Stimulated activated CD4-positive, alpha-beta T cell treated with anti-CD3 and anti-CD28 coated beads, Interleukin-15, amount 100 ng/mL, for 1 hour (primary cell): ENCODE data around the gene OR4K5.
"Not testable (repeated sequence)": the region's sequence is repeated elsewhere in the genome, so short reads cannot be mapped to it uniquely, and the experiment has no call there.

Source experiments
- DNase-seq, 2 donors: peaks; one replicate each; pipeline ENCODE4 v3.0.0-alpha.2; 2020; ENCODE audit warnings: low read depth in 1 of 2, low spot score in 1 of 2

Gene OR4K5, protein sequence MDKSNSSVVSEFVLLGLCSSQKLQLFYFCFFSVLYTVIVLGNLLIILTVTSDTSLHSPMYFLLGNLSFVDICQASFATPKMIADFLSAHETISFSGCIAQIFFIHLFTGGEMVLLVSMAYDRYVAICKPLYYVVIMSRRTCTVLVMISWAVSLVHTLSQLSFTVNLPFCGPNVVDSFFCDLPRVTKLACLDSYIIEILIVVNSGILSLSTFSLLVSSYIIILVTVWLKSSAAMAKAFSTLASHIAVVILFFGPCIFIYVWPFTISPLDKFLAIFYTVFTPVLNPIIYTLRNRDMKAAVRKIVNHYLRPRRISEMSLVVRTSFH

DNA sequence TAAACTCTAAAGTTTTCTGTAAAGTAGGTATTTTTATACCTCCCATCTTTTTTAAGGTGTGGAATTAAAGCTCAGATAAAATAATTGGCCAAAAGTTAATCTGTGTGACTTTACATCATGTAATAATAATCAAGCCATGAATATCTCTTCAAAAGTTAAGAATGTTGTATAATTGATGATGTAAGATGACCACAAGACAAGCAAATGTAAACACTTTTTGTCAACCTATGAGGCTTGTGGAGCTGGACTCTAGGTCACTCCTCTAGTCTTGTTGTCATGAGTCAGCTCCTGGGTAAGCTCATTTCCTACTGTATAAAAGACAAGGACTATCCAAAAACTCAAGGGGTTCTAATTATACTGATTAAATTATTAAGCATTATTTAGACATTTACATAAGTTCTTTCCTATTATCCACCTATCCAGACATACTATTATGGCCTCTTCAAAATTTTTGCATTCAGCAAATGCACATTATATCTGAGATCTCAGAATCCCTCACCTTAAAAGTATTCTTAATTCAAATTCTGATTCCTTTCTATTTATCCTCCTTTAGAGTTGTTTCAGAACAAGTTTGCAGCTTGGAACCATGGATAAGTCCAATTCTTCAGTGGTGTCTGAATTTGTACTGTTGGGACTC, at the start of gene OR4K5:
Gene OR4K5, plus strand, starts transcription at position 587 of the 637 bp plus-strand sequence. Its CDS starts 0 bp downstream, at position 587.
- no peak for DNase-seq

DNA sequence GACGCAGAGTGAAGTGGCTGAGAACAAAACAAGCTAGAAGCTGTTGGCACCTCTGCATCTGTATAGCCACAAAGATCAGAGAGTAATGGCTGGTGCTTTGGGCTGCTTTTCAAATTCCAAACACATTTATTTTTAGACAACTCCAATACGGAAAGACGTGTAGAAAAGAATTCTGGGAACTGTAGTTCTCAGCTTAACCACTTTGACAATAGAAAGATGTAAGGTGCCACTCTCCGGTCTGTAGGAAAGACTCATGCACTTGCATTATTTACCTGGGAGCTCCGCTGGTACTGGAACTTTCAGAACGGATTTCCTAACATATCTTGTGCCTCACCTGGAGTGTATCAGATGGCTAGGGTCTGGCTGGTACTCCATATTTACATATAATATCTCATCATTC, 47.2 kb upstream of the OR4K5 start:
- no peak for DNase-seq

DNA sequence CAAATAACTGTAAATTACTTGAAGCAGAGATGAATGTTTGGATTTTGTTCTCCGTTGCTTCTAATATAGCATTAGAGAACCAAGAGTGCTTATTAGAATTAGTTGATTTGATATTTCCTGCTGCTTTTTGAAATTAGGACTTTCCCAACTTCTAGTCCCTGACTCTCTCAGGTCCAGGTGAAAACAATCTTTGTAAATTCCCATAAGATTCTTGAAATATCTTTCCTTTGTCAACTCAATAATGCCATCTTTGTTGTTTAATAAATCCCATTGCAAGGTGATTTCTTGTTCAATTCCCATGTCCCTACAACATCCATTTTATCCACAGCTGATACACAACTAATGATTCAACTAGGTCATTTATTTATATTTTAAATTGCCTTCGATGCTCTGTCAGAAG, 45.6 kb upstream of the OR4K5 start, which contains the start of gene OR4K2:
Gene OR4K2, plus strand, starts transcription at position 301 of the 400 bp plus-strand sequence. CDS start 1,126 bp downstream, outside the sequence.
- no peak for DNase-seq

DNA sequence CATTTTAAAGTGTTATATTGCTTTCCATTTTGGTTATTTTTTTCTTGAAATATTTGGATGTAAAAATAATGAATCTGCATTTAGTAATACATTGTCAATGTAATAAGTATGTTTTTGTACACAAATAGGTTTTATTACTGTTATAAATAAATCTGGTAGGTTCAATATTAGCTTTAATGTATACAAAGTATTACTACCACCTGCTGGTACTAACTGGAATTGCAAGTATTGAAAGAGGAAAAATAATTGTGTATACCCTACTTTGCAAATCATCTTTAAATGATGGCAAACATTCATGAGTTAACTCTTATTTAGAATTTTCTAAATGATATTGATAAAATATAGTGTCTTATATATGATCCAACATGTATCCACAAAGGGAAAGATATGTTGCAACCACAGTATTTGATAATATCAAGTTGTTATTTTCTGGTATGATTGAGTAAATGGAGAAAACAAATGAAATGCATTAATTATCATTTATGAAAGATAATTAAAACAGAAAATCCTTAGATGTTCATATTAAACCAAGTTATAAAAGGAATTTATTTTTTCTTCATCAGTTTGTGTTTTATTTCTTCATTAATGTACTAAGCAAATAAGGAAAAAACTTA, 42.3 kb upstream of the OR4K5 start:
- no peak for DNase-seq

DNA sequence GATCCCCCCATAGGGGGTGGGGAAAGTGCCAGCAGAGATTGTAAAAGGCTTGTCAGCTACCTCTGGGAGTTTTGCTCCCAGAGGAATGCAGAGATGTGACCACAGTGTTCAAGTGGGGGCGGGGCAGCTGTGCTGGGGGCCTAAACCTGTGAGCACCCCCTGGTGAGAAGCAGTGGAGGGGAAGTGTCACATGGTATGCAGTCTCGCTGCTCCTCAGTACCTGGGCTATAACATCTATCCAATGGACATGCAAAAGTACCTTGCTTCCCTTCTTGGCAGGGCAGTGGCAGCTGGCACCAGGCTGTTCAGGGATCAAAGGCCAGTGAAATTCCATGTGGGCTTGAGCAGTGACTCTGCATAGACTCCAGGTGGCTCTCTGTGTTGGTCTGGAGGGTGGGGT, 25.1 kb upstream of the OR4K5 start:
- no peak for DNase-seq

DNA sequence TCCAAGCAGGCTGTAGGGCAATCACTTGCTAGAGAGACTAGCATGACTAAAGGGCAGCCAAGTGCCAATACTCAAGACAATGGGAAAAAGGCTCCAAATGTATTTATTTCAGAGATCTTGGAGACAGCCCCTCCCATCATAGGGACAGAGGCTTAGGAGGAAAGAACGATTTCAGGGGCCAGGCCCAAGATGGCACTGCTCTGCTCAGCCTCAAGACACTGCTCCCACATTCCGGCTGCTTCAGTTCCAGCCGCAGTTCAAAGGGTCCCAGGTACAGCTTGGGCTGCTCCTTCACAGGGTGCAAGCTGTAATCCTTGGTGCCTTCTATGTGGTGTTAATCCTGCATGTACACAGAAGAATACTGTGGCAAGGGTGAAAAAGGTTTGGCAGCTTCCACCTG, 19.4 kb upstream of the OR4K5 start:
- no peak for DNase-seq

DNA sequence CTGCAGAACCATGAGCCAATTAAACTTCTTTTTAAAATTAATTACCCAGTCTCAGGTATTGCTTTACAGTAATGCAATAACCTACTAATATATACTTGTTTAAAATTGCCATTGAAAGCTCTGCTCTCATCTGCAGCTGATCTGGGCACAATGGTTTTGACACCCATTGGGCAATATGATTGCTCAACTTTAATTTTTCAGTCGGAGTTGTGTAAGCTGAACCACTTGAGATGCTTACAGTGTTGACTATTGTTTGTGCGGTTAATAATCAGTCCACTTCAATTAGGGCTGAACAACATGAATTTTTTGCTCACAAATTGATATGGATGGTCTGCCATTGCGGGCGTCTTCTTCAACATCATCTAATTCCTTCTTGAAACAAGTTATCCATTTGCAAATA, 18.0 kb upstream of the OR4K5 start:
- no peak for DNase-seq

DNA sequence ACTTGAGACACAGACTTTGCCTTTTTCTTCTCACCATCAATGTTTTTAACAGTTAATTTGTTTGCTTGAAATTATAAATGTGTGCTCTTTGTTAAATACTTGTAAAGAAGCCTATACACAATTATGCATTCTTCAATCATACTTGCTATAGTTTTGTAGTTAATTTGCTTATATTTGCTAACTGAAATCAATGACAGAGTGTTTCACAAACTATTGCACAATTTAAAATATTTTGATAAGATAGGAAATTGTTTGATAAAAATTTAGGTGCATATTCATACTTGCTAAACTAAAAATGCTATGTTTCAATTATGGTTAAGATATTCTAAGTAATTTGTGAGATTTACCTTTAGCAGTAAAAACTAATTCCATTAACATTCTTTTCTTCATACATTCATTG, 13.7 kb upstream of the OR4K5 start:
- no peak for DNase-seq

DNA sequence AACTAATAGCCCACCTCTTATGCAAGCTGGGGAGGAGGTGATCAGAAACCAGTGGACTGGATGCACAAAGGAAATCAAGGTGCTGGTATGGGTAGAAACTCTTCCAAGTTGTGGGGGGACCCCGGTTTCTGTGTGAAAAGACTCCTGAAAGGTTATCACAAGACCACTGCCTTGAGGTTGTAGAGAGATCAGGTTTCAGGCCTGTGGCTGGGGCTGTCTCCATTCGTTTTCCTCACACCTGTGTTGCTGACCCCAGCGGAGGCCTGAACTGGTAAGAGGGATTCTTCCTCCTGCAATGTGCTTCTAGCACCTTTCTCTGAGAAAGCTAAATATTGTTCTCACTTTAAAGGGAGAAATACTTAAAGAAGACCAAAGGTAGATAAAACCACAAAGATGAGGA, 9.3 kb upstream of the OR4K5 start:
- no peak for DNase-seq

DNA sequence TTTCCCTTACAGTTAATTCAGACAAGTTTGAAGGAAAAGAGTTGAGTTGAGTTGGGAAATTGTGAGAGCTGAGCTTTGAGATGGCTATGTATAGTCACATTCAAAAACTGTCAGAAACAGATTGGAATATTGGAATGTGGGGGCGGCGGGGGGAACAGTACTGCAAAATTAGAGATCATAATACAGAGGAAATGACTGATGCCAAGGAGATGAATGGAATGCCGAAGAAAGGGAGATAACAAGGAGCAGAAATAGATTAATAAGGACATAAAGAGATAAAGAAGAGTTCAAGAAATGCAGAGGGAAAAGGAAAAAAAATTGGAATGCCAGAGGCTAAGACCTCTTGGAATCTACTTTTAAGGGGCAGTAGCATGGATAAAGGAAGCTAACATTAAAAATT, 3.2 kb upstream of the OR4K5 start:
- no peak for DNase-seq

DNA sequence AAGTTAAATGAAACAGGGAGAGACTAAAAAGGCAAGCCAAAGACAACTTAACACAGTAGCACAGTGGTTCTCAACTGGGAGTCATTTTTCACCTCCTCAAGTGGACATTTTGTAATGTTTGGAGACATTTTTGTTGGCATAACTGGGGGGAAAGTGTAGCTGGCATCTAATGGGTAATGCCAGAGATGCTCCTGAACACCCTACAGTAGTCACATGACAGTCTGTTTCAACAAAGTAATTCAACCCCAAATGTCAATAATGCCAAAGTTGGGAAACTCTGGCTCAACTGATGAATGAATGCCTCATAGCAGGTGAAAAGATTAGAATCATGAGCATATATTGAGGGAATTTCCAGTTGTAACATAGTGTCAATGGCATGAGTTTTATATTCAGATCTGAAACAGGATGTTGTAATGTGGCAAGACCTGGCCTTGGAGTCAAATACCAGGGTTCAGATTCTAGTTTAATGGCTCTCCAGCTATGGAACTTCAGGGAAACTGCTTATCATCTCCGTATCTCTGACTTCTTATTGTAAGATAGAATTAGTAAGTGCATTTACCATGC, 2.4 kb upstream of the OR4K5 start:
- DNase-seq = no peak

DNA sequence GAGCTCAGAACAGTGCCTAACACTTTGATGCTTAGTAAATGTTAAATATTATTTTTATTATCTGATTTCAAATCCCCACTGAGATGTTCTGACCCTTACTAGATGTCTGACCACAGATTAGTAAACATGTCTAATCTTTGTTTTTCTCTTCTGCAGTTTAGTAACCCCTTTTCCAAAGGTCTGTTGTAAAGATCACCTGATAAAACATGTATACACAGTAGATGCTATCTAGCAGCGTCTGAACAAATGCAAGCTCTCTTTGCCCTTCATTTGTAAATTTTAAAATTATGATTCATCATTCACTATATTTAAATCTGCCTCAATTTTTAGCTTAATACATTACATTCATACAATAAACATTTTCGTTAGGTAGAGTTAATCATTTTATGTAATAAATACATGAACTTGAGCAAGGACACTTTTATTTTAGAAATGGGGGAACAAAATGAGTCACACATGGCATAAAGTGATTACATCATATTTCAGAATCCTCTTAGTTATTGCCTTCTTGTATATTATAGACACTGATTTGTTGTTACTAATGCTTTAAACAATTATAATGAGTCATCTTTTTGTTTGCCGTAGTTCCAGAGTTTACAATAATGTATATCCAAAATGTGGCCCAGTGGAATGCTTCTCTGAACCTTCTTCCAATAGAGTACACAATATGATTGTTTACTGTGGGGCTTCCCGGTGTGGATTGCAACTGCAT, 1.7 kb upstream of the OR4K5 start:
- DNase-seq = no peak

DNA sequence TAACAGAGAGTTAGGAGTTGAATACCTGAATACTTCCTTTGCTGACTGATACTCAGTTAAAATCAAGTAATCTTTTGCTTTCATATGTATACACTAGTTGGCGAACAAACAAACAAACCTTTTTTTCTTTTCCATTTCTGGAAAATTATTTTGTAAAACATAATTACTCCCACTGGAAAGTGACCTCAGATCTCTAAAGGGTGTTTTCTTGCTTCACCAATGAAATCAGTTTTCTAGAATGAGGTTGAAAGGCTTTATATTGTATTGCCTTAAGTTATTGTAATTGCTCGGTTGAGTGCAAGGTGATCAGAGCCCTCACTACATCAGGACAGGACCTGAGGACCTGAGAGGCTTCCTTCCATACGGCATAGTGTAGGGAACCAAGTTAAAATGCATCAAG, 10.2 kb downstream of the OR4K5 start, which contains the start of gene OR4K1:
Gene OR4K1, plus strand, starts transcription at position 301 of the 400 bp plus-strand sequence. CDS start 4,750 bp downstream, outside the sequence.
- DNase-seq = no peak

DNA sequence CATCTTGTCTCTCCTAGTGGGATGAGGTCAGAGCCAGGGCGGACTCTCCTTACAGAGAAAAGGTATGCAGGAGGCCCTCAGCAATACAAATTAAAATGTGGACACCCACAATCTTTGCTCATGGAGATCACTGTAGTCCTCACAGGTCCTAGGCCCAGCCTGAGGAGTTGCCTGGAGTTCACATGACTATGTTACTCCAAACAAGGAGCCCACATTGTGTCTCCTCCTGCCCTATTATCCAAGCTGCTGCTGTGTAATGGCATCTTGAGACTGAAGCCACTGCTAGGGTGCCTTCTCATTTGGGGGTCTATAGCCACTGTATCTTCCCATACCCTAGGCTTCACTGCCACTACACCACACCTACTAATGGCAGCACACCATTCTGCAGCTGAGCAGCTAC, 21.3 kb downstream of the OR4K5 start:
- no peak for DNase-seq

DNA sequence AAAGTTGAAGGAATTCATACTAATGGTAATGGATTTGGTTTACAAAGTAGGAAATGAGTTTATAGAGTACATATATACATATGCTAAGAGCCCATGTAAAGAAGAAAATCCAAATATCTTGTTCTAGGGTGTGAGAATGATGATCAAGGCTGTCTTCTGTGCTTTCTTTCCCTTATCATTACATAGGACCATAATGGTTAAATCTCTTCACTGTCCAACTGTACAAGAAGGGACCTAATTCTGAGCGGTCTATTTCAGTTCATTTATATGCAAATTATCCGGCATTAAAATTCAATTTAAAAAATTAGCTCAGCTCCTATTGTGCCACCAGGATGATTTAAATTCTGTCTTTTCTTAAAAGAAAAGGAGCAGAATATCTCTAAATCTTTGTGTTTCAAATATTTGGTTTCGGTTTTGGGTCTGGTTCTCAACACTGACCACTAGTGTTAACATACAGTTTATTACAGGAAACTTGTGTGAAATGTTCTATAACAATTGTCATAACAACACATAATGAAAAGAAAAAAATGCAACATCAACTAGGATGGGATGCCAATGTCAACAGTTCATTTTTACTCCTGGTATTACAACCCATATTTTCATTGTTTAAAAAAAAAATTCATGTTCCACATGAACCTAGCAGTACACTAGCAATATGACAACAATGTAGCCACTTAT, 27.1 kb downstream of the OR4K5 start:
- DNase-seq = no peak

DNA sequence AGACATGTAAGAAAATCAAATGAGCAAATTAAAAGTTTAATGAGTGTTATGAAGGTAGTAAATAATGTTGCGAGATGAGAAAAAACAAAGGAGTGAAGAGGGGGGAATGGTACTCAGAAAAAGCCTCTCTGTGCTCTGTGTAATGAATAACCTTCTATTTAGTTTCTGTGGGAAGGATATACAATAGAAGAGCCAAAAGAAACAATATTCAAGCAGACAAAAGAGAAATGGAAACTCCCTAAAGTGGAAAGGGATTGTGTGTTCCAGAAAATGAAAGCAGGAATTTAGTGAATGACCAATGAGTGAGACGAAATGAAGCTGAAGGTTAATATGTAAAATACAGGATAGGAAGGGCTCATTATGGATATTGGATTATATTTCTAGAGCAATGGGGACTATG, 28.8 kb downstream of the OR4K5 start:
- DNase-seq = no peak

DNA sequence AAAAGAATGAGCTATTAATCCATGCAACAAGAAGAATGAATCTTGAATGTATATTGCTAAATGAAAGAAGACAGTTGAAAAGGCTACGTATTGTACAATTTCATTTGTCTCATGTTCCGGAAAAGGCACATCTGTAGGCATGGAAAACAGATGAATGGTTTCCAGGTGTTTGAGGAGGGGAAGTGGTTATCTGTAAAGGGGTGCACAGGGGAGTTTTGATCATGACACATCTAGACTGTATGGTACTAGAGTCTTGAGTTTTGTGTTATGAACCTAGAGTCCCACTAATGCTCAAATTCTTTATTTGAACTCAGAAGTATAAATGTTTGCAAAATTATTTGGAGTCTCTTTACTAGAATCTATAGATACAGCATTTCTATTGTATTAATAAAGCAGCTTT, 49.3 kb downstream of the OR4K5 start:
- DNase-seq = not testable (repeated sequence)
